ENCODE results near the gene VPS37D. TPM values are rescaled to one million over a fixed set of nuclear protein-coding genes. Genes with fewer than 3 reads are reported as not detected.

The VPS37D gene
- total RNA-seq, 1 experiment from 2014 or later: 8.7 TPM

DNA sequence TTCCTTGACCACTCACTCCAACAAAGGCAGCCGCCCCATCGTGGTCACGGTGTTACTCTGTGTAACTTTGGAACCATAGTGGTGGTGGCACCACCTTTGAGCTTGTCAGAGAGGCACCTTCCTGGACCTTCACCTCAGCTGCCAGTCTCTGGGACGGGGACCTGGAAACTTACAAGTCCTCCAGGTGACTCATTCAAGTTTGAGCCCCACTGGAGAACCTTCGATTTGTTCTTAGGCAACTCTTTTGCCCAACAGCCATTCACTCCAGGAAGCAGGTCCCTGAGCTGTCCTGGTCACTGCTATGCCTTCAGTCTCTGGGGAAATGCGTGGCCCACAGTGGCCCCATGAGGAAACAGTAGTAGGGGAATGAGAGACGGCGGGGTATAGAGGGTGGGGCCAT lies 34.6 kb downstream of the VPS37D start:
- peaks cover 58% of the 10 kb centered on the region for H3K36me3 ChIP-seq (ENCODE audit: insufficient read depth, low read length, poor library complexity, severe bottlenecking)
- no peak for DNase-seq (ENCODE audit: low spot score)
- H3K4me3 ChIP-seq (ENCODE audit: low read depth, low read length, poor library complexity, severe bottlenecking): no peak overlapping the region
- TF ChIP-seq, protein P1, sequence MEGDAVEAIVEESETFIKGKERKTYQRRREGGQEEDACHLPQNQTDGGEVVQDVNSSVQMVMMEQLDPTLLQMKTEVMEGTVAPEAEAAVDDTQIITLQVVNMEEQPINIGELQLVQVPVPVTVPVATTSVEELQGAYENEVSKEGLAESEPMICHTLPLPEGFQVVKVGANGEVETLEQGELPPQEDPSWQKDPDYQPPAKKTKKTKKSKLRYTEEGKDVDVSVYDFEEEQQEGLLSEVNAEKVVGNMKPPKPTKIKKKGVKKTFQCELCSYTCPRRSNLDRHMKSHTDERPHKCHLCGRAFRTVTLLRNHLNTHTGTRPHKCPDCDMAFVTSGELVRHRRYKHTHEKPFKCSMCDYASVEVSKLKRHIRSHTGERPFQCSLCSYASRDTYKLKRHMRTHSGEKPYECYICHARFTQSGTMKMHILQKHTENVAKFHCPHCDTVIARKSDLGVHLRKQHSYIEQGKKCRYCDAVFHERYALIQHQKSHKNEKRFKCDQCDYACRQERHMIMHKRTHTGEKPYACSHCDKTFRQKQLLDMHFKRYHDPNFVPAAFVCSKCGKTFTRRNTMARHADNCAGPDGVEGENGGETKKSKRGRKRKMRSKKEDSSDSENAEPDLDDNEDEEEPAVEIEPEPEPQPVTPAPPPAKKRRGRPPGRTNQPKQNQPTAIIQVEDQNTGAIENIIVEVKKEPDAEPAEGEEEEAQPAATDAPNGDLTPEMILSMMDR (conservative IDR thresholded peaks at IDR 0.05; ENCODE audit: low read depth, low read length): no peak
- no peak for TF ChIP-seq EZH2 (IDR thresholded peaks at IDR 0.05; ENCODE audit: borderline replicate concordance, low read depth, low read length, poor library complexity, severe bottlenecking)
- ChIA-PET CTCF (interaction anchor here (0.6 to 1.1 kb wide), 2 partner anchors 9 to 202 kb away, joined by 3 to 15 read pairs; no protein-coding TSS in a partner anchor), POLR2A (ENCODE audit: low non-redundant PET) (no interaction called here)
- intact Hi-C loops (cut with micrococcal nuclease; ENCODE audit: unreplicated experiment): no loop called here
- H3K27me3 ChIP-seq (replicated peaks; ENCODE audit: insufficient read depth, low read depth, low read length, poor library complexity): no peaks in the 10 kb centered on the region
- H3K9me3 ChIP-seq (ENCODE audit: low read depth, low read length, poor library complexity, severe bottlenecking): no peaks in the 10 kb centered on the region
- peaks cover 42% of the 10 kb centered on the region for H3K4me1 ChIP-seq (ENCODE audit: insufficient read depth, low read length, poor library complexity, severe bottlenecking)
- BruUV-seq (replicated peaks): no TSS peak
- H3K27ac ChIP-seq (ENCODE audit: low read depth, low read length, poor library complexity, severe bottlenecking): peak overlapping the region; percentile 68

DNA sequence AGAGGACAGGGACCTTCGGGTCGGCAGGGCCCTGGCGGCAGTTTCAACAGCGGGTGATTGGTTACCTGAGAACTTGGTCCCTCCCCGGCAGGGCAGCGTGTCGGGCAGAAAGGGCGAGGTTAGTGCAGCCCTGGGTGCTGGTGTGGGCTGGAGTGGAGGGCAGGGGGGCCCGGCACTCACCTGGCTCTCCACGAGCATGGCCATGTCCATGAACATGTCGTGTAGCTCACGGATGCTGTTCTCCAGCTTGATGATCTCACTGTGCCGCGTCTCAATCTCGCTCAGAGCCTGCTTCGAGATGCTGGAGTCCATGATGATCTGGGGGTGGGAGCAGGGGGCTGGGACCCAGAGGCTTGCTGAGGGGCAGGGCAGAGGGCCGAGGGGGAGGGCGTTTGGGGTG lies 35.0 kb downstream of the VPS37D start:
- no peak for DNase-seq (ENCODE audit: low spot score)
- CTCF ChIA-PET: interaction anchor here (1.1 kb wide), 1 partner anchor 9 kb away, joined by 3 read pairs; no protein-coding TSS in a partner anchor
- Histone ChIP-seq H3K4me1 (ENCODE audit: insufficient read depth, low read length, poor library complexity, severe bottlenecking) (peaks cover 46% of the 10 kb centered on the region), H3K27ac (ENCODE audit: low read depth, low read length, poor library complexity, severe bottlenecking) (peak overlapping the region; percentile 71), H3K36me3 (ENCODE audit: insufficient read depth, low read length, poor library complexity, severe bottlenecking) (peaks cover 54% of the 10 kb centered on the region), H3K9me3 (ENCODE audit: low read depth, low read length, poor library complexity, severe bottlenecking) (no peaks in the 10 kb centered on the region), H3K4me3 (ENCODE audit: low read depth, low read length, poor library complexity, severe bottlenecking) (no peak overlapping the region), H3K27me3 (replicated peaks; ENCODE audit: insufficient read depth, low read depth, low read length, poor library complexity) (no peaks in the 10 kb centered on the region)
- intact Hi-C loops (cut with micrococcal nuclease; ENCODE audit: unreplicated experiment): no loop called here
- POLR2A ChIA-PET (ENCODE audit: low non-redundant PET): no interaction called here
- no TSS peak for BruUV-seq (replicated peaks)
- TF ChIP-seq, protein P1 (conservative IDR thresholded peaks at IDR 0.05; ENCODE audit: low read depth, low read length): no peak
- no peak for TF ChIP-seq EZH2 (IDR thresholded peaks at IDR 0.05; ENCODE audit: borderline replicate concordance, low read depth, low read length, poor library complexity, severe bottlenecking)

DNA sequence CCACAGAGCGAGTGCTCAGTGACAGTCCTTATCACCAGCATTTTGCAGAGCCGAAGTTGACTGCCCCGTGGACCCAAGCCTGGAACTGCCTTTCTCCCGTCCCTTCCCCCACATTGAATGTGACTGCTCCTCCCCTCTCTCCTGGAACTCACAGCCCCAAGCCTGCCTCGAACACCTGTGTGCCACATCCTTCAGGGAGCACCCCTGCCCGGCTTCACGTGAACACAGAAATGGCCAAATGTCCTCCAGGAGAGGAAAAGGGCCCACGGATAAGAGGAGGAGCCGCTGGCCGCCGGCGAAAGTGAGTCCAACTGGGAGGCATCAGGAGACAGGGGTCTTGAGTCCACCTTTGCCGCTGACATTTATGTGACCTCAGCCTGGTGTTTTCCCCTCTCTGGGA lies 35.6 kb downstream of the VPS37D start:
- intact Hi-C loops (cut with micrococcal nuclease; ENCODE audit: unreplicated experiment): no loop called here
- Histone ChIP-seq H3K27me3 (replicated peaks; ENCODE audit: insufficient read depth, low read depth, low read length, poor library complexity) (no peaks in the 10 kb centered on the region), H3K4me3 (ENCODE audit: low read depth, low read length, poor library complexity, severe bottlenecking) (peak overlapping the region; percentile 10), H3K27ac (ENCODE audit: low read depth, low read length, poor library complexity, severe bottlenecking) (peak overlapping the region; percentile 71), H3K9me3 (ENCODE audit: low read depth, low read length, poor library complexity, severe bottlenecking) (no peaks in the 10 kb centered on the region), H3K4me1 (ENCODE audit: insufficient read depth, low read length, poor library complexity, severe bottlenecking) (peaks cover 52% of the 10 kb centered on the region), H3K36me3 (ENCODE audit: insufficient read depth, low read length, poor library complexity, severe bottlenecking) (peaks cover 48% of the 10 kb centered on the region)
- ChIA-PET POLR2A (ENCODE audit: low non-redundant PET) (no interaction called here), CTCF (no interaction called here)
- no peak for TF ChIP-seq EZH2 (IDR thresholded peaks at IDR 0.05; ENCODE audit: borderline replicate concordance, low read depth, low read length, poor library complexity, severe bottlenecking)
- TF ChIP-seq, protein P1 (conservative IDR thresholded peaks at IDR 0.05; ENCODE audit: low read depth, low read length): no peak
- no peak for DNase-seq (ENCODE audit: low spot score)
- no TSS peak for BruUV-seq (replicated peaks)
